Endothelial cell of umbilical vein (primary cell): ENCODE results near the gene APCDD1L. TPM values are rescaled to one million over a fixed set of nuclear protein-coding genes. Genes with fewer than 3 reads are reported as not detected.

ENCODE experiments used
- BruUV-seq: library from RNA; stranded (reverse); fragments of 400-500 nt; replicated peaks from 2 replicates; lab custom pipeline; 2021; lab: Mats Ljungman, UMichigan
- CTCF ChIA-PET: fragments of 300-600, 350-600 bp; sonication (Branson Sonifier 250); formaldehyde crosslinking; loops from one replicate; lab custom pipeline; 2021; ENCODE audit warnings: antibody characterized with exemption, inconsistent platforms; lab: Charles Lee
- POLR2A ChIA-PET: fragments of 300-600, 350-600 bp; sonication (Branson Sonifier 250); formaldehyde crosslinking; loops from one replicate; lab custom pipeline; 2021; ENCODE audit warnings: antibody characterized with exemption, inconsistent platforms; lab: Charles Lee
- DNase-seq: peaks from one replicate; pipeline ENCODE4 v3.0.0-alpha.2; 2011; ENCODE audit warnings: low read depth, low spot score
- FAIRE-seq: peaks from 2 replicates; lab custom pipeline; 2011; peaks lifted over from hg19 to GRCh38; lab: Jason Lieb, UNC
- H2AFZ ChIP-seq: 2 replicates; pipeline ENCODE4 v1.6.0; 2012; ENCODE audit warnings: low read depth, low read length, control low read depth, inconsistent platforms
- H3K27ac ChIP-seq: 2 replicates; pipeline ENCODE4 v1.5.1; 2011; ENCODE audit warnings: low read depth, mild to moderate bottlenecking, control low read depth, low read length, moderate library complexity; ENCODE audit not compliant: insufficient read depth
- H3K27me3 ChIP-seq, 2 experiments: 2 replicates each; pipeline versions ENCODE4 v1.6.0 to v1.6.1; 2011; ENCODE audit warnings: low read length in 2 of 2, mixed read lengths in 1 of 2; ENCODE audit not compliant: control insufficient read depth in 2 of 2, insufficient read depth in 2 of 2
- H3K36me3 ChIP-seq, 2 experiments: 2 replicates in 1 of 2; 3 replicates in 1 of 2; pipeline ENCODE4 v1.5.1; 2011; ENCODE audit warnings: low read length in 2 of 2, mild to moderate bottlenecking in 1 of 2, moderate library complexity in 1 of 2; ENCODE audit not compliant: control insufficient read depth in 2 of 2, insufficient read depth in 2 of 2; ENCODE audit errors: extremely low read depth in 1 of 2
- H3K4me1 ChIP-seq: 3 replicates; pipeline ENCODE4 v1.5.1; 2011; ENCODE audit warnings: mild to moderate bottlenecking, low read length; ENCODE audit not compliant: control insufficient read depth, insufficient read depth; ENCODE audit errors: extremely low read depth
- H3K4me2 ChIP-seq: 2 replicates; pipeline ENCODE4 v1.6.1; 2011; ENCODE audit warnings: low read length, control low read depth, mixed read lengths; ENCODE audit not compliant: insufficient read depth
- H3K4me3 ChIP-seq, 3 experiments: fragments of 200-600 bp in 1 of 3; sonication (generic), shearing (Covaris generic) in 1 of 3; replicated peaks in 1 of 3; 2 replicates each; pipeline ENCODE4 v1.5.1; 2011 to 2016; ENCODE audit warnings: control low read depth in 3 of 3, low read length in 3 of 3, mild to moderate bottlenecking in 2 of 3, inconsistent platforms in 1 of 3, low read depth in 1 of 3, moderate library complexity in 1 of 3; ENCODE audit not compliant: insufficient read depth in 1 of 3
- H3K79me2 ChIP-seq: 2 replicates; pipeline ENCODE4 v1.6.0; 2012; ENCODE audit warnings: low read length, inconsistent platforms; ENCODE audit not compliant: control insufficient read depth, insufficient read depth
- H3K9ac ChIP-seq: replicated peaks from 2 replicates; pipeline ENCODE3; 2011; ENCODE audit warnings: low read length, control low read depth; ENCODE audit not compliant: insufficient read depth; ENCODE audit errors: extremely low read depth
- H3K9me1 ChIP-seq: replicated peaks from 3 replicates; pipeline ENCODE4 v1.6.0; 2011; ENCODE audit warnings: mild to moderate bottlenecking, low read length; ENCODE audit not compliant: control insufficient read depth, insufficient read depth; ENCODE audit errors: extremely low read depth
- H3K9me3 ChIP-seq: replicated peaks from 2 replicates; pipeline ENCODE4 v1.5.1; 2012; ENCODE audit warnings: low read length, inconsistent platforms; ENCODE audit not compliant: control insufficient read depth, insufficient read depth
- H4K20me1 ChIP-seq: replicated peaks from 2 replicates; pipeline ENCODE3; 2011; ENCODE audit warnings: mild to moderate bottlenecking, low read length; ENCODE audit not compliant: control insufficient read depth, insufficient read depth; ENCODE audit errors: extremely low read depth
- CTCF ChIP-seq, 2 donors: IDR thresholded peaks; 1 replicate in 1 of 2; 2 replicates in 1 of 2; pipeline ENCODE4 v1.5.1; 2011; ENCODE audit warnings: low read length in 2 of 2, mild to moderate bottlenecking in 2 of 2, moderate library complexity in 2 of 2, control low read depth in 1 of 2, inconsistent platforms in 1 of 2, low read depth in 1 of 2; ENCODE audit not compliant: insufficient read depth in 1 of 2; ENCODE audit errors: extremely low read depth in 1 of 2
- EZH2 ChIP-seq: IDR thresholded peaks from 2 replicates; pipeline ENCODE4 v1.6.1; 2012; ENCODE audit warnings: borderline replicate concordance, low read depth, mild to moderate bottlenecking, moderate library complexity, low read length, inconsistent platforms; ENCODE audit not compliant: severe bottlenecking
- FOS ChIP-seq: IDR thresholded peaks from 2 replicates; pipeline ENCODE4 v1.6.1; 2011; ENCODE audit warnings: mild to moderate bottlenecking, low read length, moderate library complexity, borderline replicate concordance; ENCODE audit not compliant: insufficient read depth
- GATA2 ChIP-seq: IDR thresholded peaks from 2 replicates; pipeline ENCODE4 v1.7.0; 2011; ENCODE audit warnings: low read depth, mild to moderate bottlenecking, moderate library complexity, mixed read lengths, low read length; ENCODE audit not compliant: insufficient read length, insufficient read depth
- JUN ChIP-seq: IDR thresholded peaks from 2 replicates; pipeline ENCODE4 v1.6.1; 2011; ENCODE audit warnings: borderline replicate concordance, low read depth; ENCODE audit not compliant: insufficient read length, insufficient read depth
- MAX ChIP-seq: IDR thresholded peaks from 2 replicates; pipeline ENCODE4 v1.6.1; 2011; ENCODE audit not compliant: insufficient read depth, insufficient read length
- MYC ChIP-seq: IDR thresholded peaks from one replicate; pipeline ENCODE4 v1.6.1; 2011; ENCODE audit warnings: mild to moderate bottlenecking, low read depth, low read length
- POLR2A ChIP-seq: IDR thresholded peaks from 2 replicates; pipeline ENCODE4 v1.6.1; 2012; ENCODE audit warnings: low read depth, mild to moderate bottlenecking, control low read depth, low read length
- POLR2AphosphoS5 ChIP-seq: IDR thresholded peaks from 2 replicates; pipeline ENCODE4 v1.6.1; 2012; ENCODE audit warnings: low read depth, mild to moderate bottlenecking, control low read depth, low read length, moderate library complexity; ENCODE audit not compliant: insufficient read depth
- dilution Hi-C: fragments of 300-500 bp; cut with MboI; formaldehyde crosslinking; loops from one replicate; pipeline ENCODE4 v1.15.0; 2019; ENCODE audit warnings: low sequenced_read_pairs; ENCODE audit not compliant: extremely low pct_ligation_motif_present
- intact Hi-C: fragments of 100-400 bp; cut with micrococcal nuclease; formaldehyde crosslinking; loops from one replicate; pipeline ENCODE4 v1.10.0; 2022
- polyA plus RNA-seq, 4 experiments: library from polyadenylated mRNA; depleted of rRNA in 3 of 4; stranded (reverse) in 3 of 4; unstranded in 1 of 4; fragments of >200 nt; gene quantifications; 2 replicates each; pipeline versions ENCODE4 v1.2.1 to v1.2.3, GENCODE V29; 2011 to 2012; ENCODE audit warnings: missing spikeins in 1 of 4
- total RNA-seq: library from RNA; stranded (reverse); gene quantifications from 2 replicates; pipeline ENCODE4 v1.2.3, GENCODE V29; 2021

APCDD1L gene
- total and polyA plus RNA-seq, 2 donors (not counting 3 experiments of a cell fraction or from before 2014, with no cell fraction given), result 0.17 to 1.4 TPM

DNA sequence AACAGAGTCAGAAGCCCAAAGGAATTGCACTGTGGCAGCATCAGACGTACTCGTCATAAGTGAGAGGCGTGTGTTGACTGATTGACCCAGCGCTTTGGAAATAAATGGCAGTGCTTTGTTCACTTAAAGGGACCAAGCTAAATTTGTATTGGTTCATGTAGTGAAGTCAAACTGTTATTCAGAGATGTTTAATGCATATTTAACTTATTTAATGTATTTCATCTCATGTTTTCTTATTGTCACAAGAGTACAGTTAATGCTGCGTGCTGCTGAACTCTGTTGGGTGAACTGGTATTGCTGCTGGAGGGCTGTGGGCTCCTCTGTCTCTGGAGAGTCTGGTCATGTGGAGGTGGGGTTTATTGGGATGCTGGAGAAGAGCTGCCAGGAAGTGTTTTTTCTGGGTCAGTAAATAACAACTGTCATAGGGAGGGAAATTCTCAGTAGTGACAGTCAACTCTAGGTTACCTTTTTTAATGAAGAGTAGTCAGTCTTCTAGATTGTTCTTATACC lies 70.4 kb downstream of the APCDD1L start:
- peaks cover 19% of the 10 kb centered on the region for H3K79me2 ChIP-seq
- no peak for FAIRE-seq
- H3K9me1 ChIP-seq, result no peaks in the 10 kb centered on the region
- H3K36me3 ChIP-seq, result peaks cover 12 to 13% of the 10 kb centered on the region in 2 experiments
- intact Hi-C loops (loop anchor here (5.0 kb wide), 1 partner anchor 42 kb away; no protein-coding TSS in a partner anchor), dilution Hi-C loops (no loop called here)
- no TSS peak for BruUV-seq
- no peak overlapping the region for H3K27ac ChIP-seq
- H3K4me3 ChIP-seq, result no peak overlapping the region
- H3K4me2 ChIP-seq, result no peak overlapping the region
- H3K27me3 ChIP-seq, result no peaks in the 10 kb centered on the region
- peaks cover 7% of the 10 kb centered on the region for H3K4me1 ChIP-seq
- H3K9ac ChIP-seq, result no peak overlapping the region
- H3K9me3 ChIP-seq, result no peaks in the 10 kb centered on the region
- H4K20me1 ChIP-seq, result no peaks in the 10 kb centered on the region
- TF ChIP-seq CTCF (IDR thresholded peaks at IDR 0.05; ENCODE audit: extremely low read depth in 1 of 2, insufficient read depth in 1 of 2, low read depth in 1 of 2, low read length in 2 of 2) (no peak), MYC (no peak), EZH2 (no peak), MAX (no peak), POLR2AphosphoS5 (no peak), GATA2 (no peak), POLR2A (no peak), FOS (no peak), JUN (no peak)
- ChIA-PET POLR2A (no interaction called here), CTCF (no interaction called here)
- no peak overlapping the region for H2AFZ ChIP-seq
- DNase-seq, result no peak
